ENCODE measurements around the gene LNX1. TPM values are rescaled to one million over a fixed set of nuclear protein-coding genes. Genes with fewer than 3 reads are reported as not detected.

Gene LNX1
- total and polyA plus RNA-seq, 10 of the 15 experiments (the other 5 are each of a cell fraction or from before 2014, with no cell fraction given): 0.72 to 1.4 (median 1.0) TPM

GRCh38 chr4:53590187-53590586 lies 1.1 kb downstream of the LNX1 start:
- DNase-seq (ENCODE audit: low read depth, low spot score) (no peak), FAIRE-seq (no peak), ATAC-seq (no peak)
- WGBS (ENCODE audit: insufficient coverage, insufficient replicate concordance, low lambda C conversion rate, missing lambda C conversion rate): 2% methylated on average over 2 of the region's 2 CpGs
- H3K27me3 ChIP-seq (replicated peaks in 1 of 2; ENCODE audit: control insufficient read depth in 2 of 2, insufficient read depth in 2 of 2, low read length in 1 of 2): no peaks in the 10 kb centered on the region
- H3K9ac ChIP-seq (ENCODE audit: control insufficient read depth, insufficient read depth, low read length): no peak overlapping the region
- no peak overlapping the region for H2AFZ ChIP-seq (ENCODE audit: control insufficient read depth, low read depth, low read length)
- H3K4me3 ChIP-seq: no peak overlapping the region
- POLR2A ChIA-PET: no interaction called here
- no peaks in the 10 kb centered on the region for H3K9me3 ChIP-seq (replicated peaks; ENCODE audit: control insufficient read depth, insufficient read depth, low read length)
- H3K27ac ChIP-seq (ENCODE audit: control insufficient read depth, insufficient read depth): no peak overlapping the region
- H3K4me1 ChIP-seq (ENCODE audit: control insufficient read depth, insufficient read depth, low read length): peaks cover 3% of the 10 kb centered on the region; the same call in 1 of the 2 replicates
- RAD21 ChIA-PET (ENCODE audit: unreplicated experiment): interaction anchor here (1.0 kb wide), 1 partner anchor 44 kb away, joined by 3 read pairs; no protein-coding TSS in a partner anchor
- CTCF ChIA-PET: no interaction called here
- no peaks in the 10 kb centered on the region for H4K20me1 ChIP-seq (ENCODE audit: control insufficient read depth, insufficient read depth)
- intact Hi-C loops (cut with micrococcal nuclease; ENCODE audit: unreplicated experiment): loop anchor here (10.0 kb wide), 1 partner anchor 95 kb away; no protein-coding TSS in a partner anchor
- no TSS peak for BruUV-seq (replicated peaks)
- SMC1A ChIA-PET (ENCODE audit: uncharacterized antibody, unreplicated experiment): interaction anchor here (0.6 to 1.5 kb wide), 6 partner anchors 9 to 393 kb away, joined by 3 to 4 read pairs (median 4); no protein-coding TSS in a partner anchor
- no peak overlapping the region for H3K4me2 ChIP-seq (ENCODE audit: control insufficient read depth, insufficient read depth)
- in situ Hi-C loops (cut with MboI): no loop called here
- TF ChIP-seq TCF3 (IDR thresholded peaks at IDR 0.05; ENCODE audit: borderline replicate concordance, insufficient read depth, low read depth, low read length) (no peak), NFXL1 (IDR thresholded peaks at IDR 0.05; ENCODE audit: borderline replicate concordance) (no peak), KDM1A (IDR thresholded peaks at IDR 0.05; ENCODE audit: borderline replicate concordance) (no peak), E4F1 (IDR thresholded peaks at IDR 0.05; ENCODE audit: borderline replicate concordance, partially characterized antibody) (no peak), POLR2AphosphoS2 (IDR thresholded peaks at IDR 0.05; ENCODE audit: low read depth, low read length) (no peak), CHD4 (IDR thresholded peaks at IDR 0.05) (no peak), BMI1 (IDR thresholded peaks at IDR 0.05; ENCODE audit: borderline replicate concordance) (no peak), ESRRA (IDR thresholded peaks at IDR 0.05; ENCODE audit: low read length) (no peak), RCOR1 (conservative IDR thresholded peaks at IDR 0.05; ENCODE audit: low read depth, low read length) (no peak), KAT2A (conservative IDR thresholded peaks at IDR 0.05; ENCODE audit: control insufficient read depth, low read depth, low read length) (no peak), SUZ12 (IDR thresholded peaks at IDR 0.05; ENCODE audit: unreplicated experiment) (no peak), NFYB (IDR thresholded peaks at IDR 0.05; ENCODE audit: insufficient read depth, low read depth, low read length) (no peak), SRF (IDR thresholded peaks at IDR 0.05; ENCODE audit: low read depth in 2 of 2, low read length in 2 of 2) (no peak), BRCA1 (IDR thresholded peaks at IDR 0.05; ENCODE audit: low read depth, low read length) (no peak), ASH2L (IDR thresholded peaks at IDR 0.05; ENCODE audit: borderline replicate concordance, low read depth) (no peak), STAT3 (IDR thresholded peaks at IDR 0.05; ENCODE audit: low read depth, low read length) (no peak), POLR2AphosphoS5 (IDR thresholded peaks at IDR 0.05; ENCODE audit: low read length) (no peak)
- no peaks in the 10 kb centered on the region for H3K79me2 ChIP-seq (ENCODE audit: control insufficient read depth, insufficient read depth, low read length)
- H3K36me3 ChIP-seq (ENCODE audit: control insufficient read depth in 2 of 2, insufficient read depth in 2 of 2, low read length in 1 of 2): no peaks in the 10 kb centered on the region

Measured in GM12878 (cell line).